ENCODE measurements around the gene PEBP1.
A peak's percentile ranks its signal among the peaks of the same experiment; 100 is the strongest.

Gene PEBP1

GRCh38 chr12:118136559-118137003 lies 657 bp downstream of the PEBP1 start:
- no peak for DNase-seq (ENCODE audit: low read depth in 2 of 2)

- DNase-seq (ENCODE audit: low read depth in 2 of 2): no peak
Measured at GRCh38 chr12:118137148-118137678, 1.3 kb downstream of the PEBP1 start.

- no peak for DNase-seq (ENCODE audit: low read depth in 2 of 2)
Measured at GRCh38 chr12:118140825-118141224, 4.9 kb downstream of the PEBP1 start.

GRCh38 chr12:118144499-118144898 lies 8.6 kb downstream of the PEBP1 start:
- DNase-seq (ENCODE audit: low read depth in 2 of 2): no peak

- DNase-seq (ENCODE audit: low read depth in 2 of 2): no peak
Measured at GRCh38 chr12:118145113-118145797, 9.3 kb downstream of the PEBP1 start.

GRCh38 chr12:118145798-118146156 lies 9.9 kb downstream of the PEBP1 start:
- no peak for DNase-seq (ENCODE audit: low read depth in 2 of 2)

- DNase-seq (ENCODE audit: low read depth in 2 of 2): no peak
Measured at GRCh38 chr12:118148287-118148686, 12.4 kb downstream of the PEBP1 start.

GRCh38 chr12:118150625-118151024 lies 14.7 kb downstream of the PEBP1 start:
- DNase-seq (ENCODE audit: low read depth in 2 of 2): no peak

- no peak for DNase-seq (ENCODE audit: low read depth in 2 of 2)
Measured at GRCh38 chr12:118151755-118152154, 15.8 kb downstream of the PEBP1 start.

GRCh38 chr12:118160536-118160935 lies 24.6 kb downstream of the PEBP1 start:
- no peak for DNase-seq (ENCODE audit: low read depth in 2 of 2)

- no peak for DNase-seq (ENCODE audit: low read depth in 2 of 2)
Measured at GRCh38 chr12:118164798-118165486, 29.0 kb downstream of the PEBP1 start.

- DNase-seq (ENCODE audit: low read depth in 2 of 2): no peak
Measured at GRCh38 chr12:118166946-118167345, 31.0 kb downstream of the PEBP1 start.

- no peak for DNase-seq (ENCODE audit: low read depth in 2 of 2)
Measured at GRCh38 chr12:118175823-118176447, 40.0 kb downstream of the PEBP1 start.

GRCh38 chr12:118183155-118183554 lies 47.2 kb downstream of the PEBP1 start:
- DNase-seq (ENCODE audit: low read depth in 2 of 2): no peak

- DNase-seq (ENCODE audit: low read depth in 2 of 2): no peak
Measured at GRCh38 chr12:118183711-118184110, 47.8 kb downstream of the PEBP1 start.

GRCh38 chr12:118185602-118186397 lies 49.9 kb downstream of the PEBP1 start:
- DNase-seq (ENCODE audit: low read depth in 2 of 2): no peak

- no peak for DNase-seq (ENCODE audit: low read depth in 2 of 2)
Measured at GRCh38 chr12:118187751-118188435, 52.0 kb downstream of the PEBP1 start.

GRCh38 chr12:118188690-118189371 lies 52.9 kb downstream of the PEBP1 start:
- peak; percentile 33 to 34 for DNase-seq (ENCODE audit: low read depth in 2 of 2)

- DNase-seq (ENCODE audit: low read depth in 2 of 2): peak; percentile 16 to 18
Measured at GRCh38 chr12:118189741-118190191, 53.8 kb downstream of the PEBP1 start.

GRCh38 chr12:118190266-118190665 lies 54.3 kb downstream of the PEBP1 start:
- peak; percentile 11 to 14 for DNase-seq (ENCODE audit: low read depth in 2 of 2)

GRCh38 chr12:118193477-118193876 lies 57.6 kb downstream of the PEBP1 start:
- DNase-seq (ENCODE audit: low read depth in 2 of 2): no peak
